GM11168 (cell line): Measurements from ENCODE around the gene MCRIP1.

Experiments
- in situ Hi-C: fragments of 300-500 bp; cut with MboI; formaldehyde crosslinking; loops from one replicate; pipeline ENCODE4 v1.12.0; 2022; ENCODE audit warnings: low sequenced_read_pairs; ENCODE audit not compliant: unreplicated experiment

Gene MCRIP1, protein sequence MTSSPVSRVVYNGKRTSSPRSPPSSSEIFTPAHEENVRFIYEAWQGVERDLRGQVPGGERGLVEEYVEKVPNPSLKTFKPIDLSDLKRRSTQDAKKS

GRCh38 chr17:81833160-81833920 lies at the start of gene MCRIP1:
Gene MCRIP1, minus strand, starts transcription at chr17:81833291. Its CDS starts 8,785 bp downstream, at chr17:81824506.
- in situ Hi-C loops: loop anchor here (25.0 kb wide), 1 partner anchor 96 kb away; no protein-coding TSS in a partner anchor

GRCh38 chr17:81879121-81879520 lies 46.0 kb upstream of the MCRIP1 start:
- in situ Hi-C loops: no loop called here

- in situ Hi-C loops: no loop called here
Measured at GRCh38 chr17:81878294-81878693, 45.2 kb upstream of the MCRIP1 start.

GRCh38 chr17:81877569-81877968 lies 44.5 kb upstream of the MCRIP1 start:
- in situ Hi-C loops: no loop called here

GRCh38 chr17:81871387-81872230 lies 38.5 kb upstream of the MCRIP1 start:
- in situ Hi-C loops: no loop called here

DNA sequence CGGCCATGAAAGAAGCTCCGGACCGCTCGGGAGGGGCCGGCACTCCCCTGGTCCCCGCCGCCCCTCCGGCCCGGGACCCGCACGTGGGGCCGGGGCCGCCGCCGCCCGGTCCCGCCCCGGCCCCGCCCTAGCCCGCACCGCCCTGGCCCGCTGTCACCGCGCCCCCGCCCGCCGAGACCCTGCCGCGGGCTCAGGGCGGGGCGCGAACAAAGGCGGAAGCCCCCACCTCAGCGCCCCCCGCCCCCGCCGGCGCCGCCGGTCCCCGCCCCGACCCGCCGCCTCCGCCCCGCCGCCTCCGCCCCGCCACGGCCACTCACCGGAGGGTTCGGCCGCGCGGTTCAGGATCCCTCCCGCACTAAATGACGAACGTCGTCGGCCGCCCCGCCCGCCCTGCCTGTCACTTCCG lies 37.9 kb upstream of the MCRIP1 start, which contains the start of gene ARHGDIA:
ARHGDIA (minus strand) TSS at position 357 of the 406 bp plus-strand sequence. CDS start 1,407 bp downstream, outside the sequence.
- in situ Hi-C loops: no loop called here

GRCh38 chr17:81870131-81870980 lies 37.3 kb upstream of the MCRIP1 start:
- in situ Hi-C loops: no loop called here

DNA sequence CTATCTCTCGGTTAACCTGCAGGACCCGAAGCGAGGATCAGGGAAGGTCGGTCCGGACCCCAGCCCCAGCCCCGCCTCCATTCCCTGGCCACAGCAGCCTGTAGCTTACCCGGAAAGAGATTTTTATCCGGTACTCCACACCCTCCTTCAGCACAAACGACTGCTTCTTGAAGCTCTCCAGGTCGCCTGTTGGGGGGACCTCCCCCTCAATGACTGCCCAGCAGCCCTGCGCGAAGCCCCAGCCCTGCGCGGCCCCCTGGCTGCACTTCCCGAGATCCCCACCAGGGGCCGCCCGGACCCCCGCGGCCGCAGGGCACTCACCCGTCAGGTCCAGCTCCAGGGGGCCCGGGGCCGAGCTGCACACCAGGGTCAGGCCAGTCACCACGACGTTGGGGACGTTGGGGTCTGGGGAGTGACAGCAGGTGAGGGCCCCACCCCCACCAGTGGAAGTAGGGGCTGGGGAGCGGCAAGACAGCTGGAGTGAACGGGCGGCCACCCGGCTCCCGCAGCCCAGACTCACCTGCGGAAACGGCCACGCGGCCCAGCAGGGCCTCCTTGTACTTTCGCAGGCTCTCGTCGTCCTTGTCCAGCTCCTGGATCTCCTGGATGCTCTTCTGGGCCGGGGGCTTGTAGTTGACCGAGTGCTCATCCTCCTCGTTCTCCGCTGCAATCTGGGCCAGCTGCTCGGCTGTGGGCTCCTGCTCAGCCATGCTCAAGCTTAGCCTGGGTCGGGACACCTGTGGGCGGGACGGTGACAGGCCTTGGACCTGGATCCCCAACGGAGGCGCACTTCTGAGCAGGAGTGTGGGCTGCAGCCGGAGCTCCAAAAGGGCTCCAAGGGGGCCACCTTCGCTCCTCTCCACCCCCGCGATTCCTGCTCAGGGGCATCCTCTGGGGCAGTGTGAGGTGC lies 36.4 kb upstream of the MCRIP1 start:
- in situ Hi-C loops: no loop called here

DNA sequence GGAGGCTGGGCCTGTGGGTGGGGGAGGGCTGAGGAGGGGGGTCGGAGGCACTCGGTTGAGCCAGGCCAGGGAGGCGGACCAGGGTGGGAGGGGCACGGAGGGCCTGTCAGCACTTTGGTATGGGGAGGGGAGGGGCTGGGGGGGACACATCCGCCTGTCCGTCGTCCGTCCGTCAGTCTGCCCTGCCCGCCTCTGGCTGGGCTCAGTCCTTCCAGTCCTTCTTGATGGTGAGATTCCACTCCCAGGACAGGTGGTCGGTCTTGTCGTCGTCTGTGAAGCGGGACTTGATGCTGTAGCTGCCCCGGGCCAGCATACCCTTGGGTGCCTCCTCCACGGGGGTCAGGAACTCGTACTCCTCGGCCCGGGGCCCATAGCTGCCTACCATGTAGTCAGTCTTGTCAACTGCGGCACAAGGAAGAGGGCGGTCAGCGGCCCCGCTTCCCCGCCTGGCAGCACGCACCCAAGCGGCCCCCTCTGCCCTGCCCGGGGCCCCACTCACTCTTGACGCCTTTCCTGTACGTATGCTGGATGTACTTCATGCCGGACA lies 35.7 kb upstream of the MCRIP1 start:
- in situ Hi-C loops: no loop called here

- in situ Hi-C loops: no loop called here
Measured at GRCh38 chr17:81867991-81868673, 35.0 kb upstream of the MCRIP1 start.

DNA sequence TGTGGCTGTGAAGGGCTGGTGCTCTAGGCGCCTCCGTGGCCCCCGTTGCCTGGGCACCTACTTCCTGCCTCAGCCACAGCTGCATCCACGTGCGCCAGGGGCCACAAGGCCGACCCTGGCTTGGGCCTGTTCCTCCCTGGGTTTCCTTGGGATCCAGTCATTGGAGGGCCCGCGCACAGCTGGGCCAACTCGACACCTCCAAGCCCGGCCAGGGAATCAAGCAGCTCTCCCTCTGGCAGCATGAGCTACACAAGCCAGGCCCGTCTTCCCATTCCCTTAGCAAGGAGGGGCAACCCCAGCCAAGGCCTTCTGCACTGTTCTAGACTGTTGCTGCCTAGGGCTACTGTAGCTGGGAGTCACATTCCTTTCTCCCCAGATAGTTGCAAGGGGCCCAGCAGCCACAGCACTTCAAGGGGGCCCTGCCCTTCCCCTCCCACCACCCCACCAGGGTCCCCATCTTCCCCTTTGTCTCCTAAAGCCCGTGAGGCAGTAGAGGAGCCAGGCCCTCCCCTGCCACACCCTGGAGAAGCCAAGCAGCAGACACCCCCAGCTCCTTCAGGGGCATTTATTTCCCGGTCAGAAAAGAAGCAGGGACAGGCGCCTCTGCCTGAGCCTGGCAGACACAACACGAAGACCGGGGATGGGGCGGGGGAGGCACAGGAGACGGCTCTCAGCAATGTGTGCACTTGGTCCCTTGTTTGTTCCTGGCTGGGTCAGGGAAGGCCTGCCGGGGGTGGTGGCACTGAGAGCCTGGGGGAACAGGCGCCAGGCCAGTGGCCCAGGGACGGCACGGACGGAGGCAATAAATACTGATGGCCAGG lies 34.3 kb upstream of the MCRIP1 start:
- in situ Hi-C loops: no loop called here

GRCh38 chr17:81866440-81867169 lies 33.5 kb upstream of the MCRIP1 start:
- in situ Hi-C loops: no loop called here

DNA sequence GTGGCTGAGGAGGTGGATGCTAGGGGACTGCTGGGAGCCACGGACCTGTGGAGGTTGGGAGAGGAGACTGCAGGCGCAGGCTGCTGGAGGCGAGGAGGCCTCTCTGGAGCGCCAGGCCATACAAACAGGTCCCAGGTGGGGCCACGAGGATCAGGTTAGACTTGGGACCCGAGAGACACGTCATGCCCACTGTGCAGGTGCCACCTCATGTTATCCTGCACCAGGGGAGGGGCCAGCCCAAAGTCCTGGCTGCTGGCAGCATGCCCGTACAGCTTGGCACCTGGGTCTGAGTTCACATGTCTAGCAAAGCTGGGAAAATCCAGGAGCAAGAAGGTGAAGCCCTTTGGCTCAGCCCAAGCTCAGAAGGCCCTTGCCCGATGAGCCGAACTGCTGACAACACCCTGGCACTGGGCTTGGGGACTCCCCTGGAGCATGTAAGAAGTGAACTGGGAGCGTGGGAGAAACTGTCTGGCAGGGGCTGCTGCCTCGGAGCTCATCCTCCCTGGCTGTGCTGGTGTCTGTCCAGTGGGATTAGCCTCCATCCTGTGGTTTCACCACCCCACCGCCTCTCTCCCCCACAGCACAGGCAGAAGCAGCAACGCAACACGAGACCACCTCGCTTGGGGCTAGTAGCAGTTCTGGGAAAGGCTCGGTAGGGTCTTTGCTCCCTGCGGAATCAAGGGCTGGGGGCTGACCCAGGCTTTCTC lies 32.8 kb upstream of the MCRIP1 start:
- in situ Hi-C loops: no loop called here

- in situ Hi-C loops: no loop called here
Measured at GRCh38 chr17:81865358-81865732, 32.3 kb upstream of the MCRIP1 start.

DNA sequence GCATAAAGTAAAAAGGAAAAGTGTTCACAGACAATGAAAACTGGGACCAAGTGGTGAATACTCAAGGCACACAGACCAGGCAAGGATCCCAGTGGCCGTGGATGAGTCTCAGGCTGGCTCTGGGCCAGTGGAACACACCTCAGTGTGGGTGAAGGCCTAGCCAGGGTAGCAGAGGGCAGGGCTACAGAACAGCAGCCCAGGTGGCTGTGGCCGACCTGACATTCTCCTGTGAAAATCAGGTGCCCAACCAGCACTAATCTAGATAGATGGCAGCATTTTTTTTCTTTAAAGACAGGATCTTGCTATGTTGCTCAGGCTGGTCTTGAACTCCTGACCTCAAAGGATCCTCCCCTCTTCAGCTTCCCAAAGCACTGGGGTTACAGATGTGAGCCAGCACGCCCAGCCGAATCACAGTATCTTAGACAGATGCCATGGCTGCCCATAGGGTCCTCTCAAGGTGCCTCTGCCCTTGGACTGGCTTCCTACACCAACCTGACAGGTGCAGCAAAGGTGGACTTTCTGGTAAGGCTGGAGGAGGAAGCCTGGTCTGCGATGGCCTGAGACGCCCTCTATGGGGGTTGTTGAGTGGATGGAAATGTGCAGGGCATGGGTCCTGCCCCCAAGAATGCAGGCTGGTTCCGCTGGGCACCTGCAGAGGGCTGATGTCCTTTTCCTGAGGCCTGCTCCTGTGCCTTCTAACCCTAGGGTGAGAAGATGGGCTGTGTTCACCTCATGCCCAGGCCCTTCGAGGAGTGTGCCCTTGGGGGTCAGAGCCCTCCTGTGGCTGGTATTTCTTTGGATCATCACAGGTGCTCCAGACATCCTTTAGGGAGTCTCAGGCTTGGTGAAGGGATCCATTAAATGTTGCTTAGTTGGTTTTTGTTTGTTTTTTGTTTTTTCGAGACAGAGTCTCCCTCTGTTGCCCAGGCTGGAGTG lies 31.0 kb upstream of the MCRIP1 start:
- in situ Hi-C loops: no loop called here
